H1 (cell line): ENCODE data around the gene SCYL1.

Source experiments
- CHD2 ChIP-seq: IDR thresholded peaks from 2 replicates; pipeline ENCODE4 v1.6.1; 2012; ENCODE audit warnings: low read length, improper control_type of control experiment
- CTCF ChIP-seq, 3 experiments: IDR thresholded peaks; 1 replicate in 2 of 3; 2 replicates in 1 of 3; pipeline versions ENCODE4 v1.5.1 to v1.6.1; 2011; ENCODE audit warnings: low read length in 3 of 3, mild to moderate bottlenecking in 3 of 3, inconsistent platforms in 2 of 3, low read depth in 1 of 3, moderate library complexity in 1 of 3; ENCODE audit not compliant: insufficient read depth in 1 of 3; ENCODE audit errors: control extremely low read depth in 1 of 3
- EZH2 ChIP-seq: fragments of 200-600 bp; sonication (generic); IDR thresholded peaks from 2 replicates; pipeline ENCODE4 v1.7.1; 2012; ENCODE audit warnings: low read depth, mild to moderate bottlenecking, moderate library complexity, low read length, inconsistent platforms; ENCODE audit not compliant: severe bottlenecking
- JUND ChIP-seq: IDR thresholded peaks from 2 replicates; pipeline ENCODE4 v1.6.1; 2011; ENCODE audit warnings: mild to moderate bottlenecking, improper control_type of control experiment, low read length
- MAX ChIP-seq: IDR thresholded peaks from 2 replicates; pipeline ENCODE4 v1.6.1; 2012; ENCODE audit warnings: inconsistent platforms
- POLR2A ChIP-seq, 2 experiments: IDR thresholded peaks; 1 replicate in 1 of 2; 2 replicates in 1 of 2; pipeline ENCODE4 v1.6.1; 2011; ENCODE audit warnings: low read depth in 2 of 2, low read length in 2 of 2, mild to moderate bottlenecking in 2 of 2; ENCODE audit errors: control extremely low read depth in 1 of 2

- TF ChIP-seq CTCF (IDR thresholded peaks at IDR 0.05; ENCODE audit: control extremely low read depth in 1 of 3, insufficient read depth in 1 of 3, low read depth in 1 of 3, low read length in 3 of 3) = no peak
- no peak for TF ChIP-seq CHD2
- no peak for TF ChIP-seq JUND
- no peak for TF ChIP-seq MAX
- TF ChIP-seq POLR2A (IDR thresholded peaks at IDR 0.05; ENCODE audit: control extremely low read depth in 1 of 2, low read depth in 2 of 2, low read length in 2 of 2) = no peak
- TF ChIP-seq EZH2 = no peak
These were observed 25.0 kb upstream of the SCYL1 start for GRCh38 chr11:65499713-65500386.
